NCI-H82 treated with DMSO at 0.1 percent for 48 hours (cell line): Measurements from ENCODE around the gene PGC.
"Not testable (repeated sequence)": the region's sequence is repeated elsewhere in the genome, so short reads cannot be mapped to it uniquely, and the experiment has no call there.

Experiments used
- DNase-seq: peaks from one replicate; lab custom pipeline; 2025; ENCODE audit not compliant: unreplicated experiment; lab: John Stamatoyannopoulos, UW

Gene PGC

DNA sequence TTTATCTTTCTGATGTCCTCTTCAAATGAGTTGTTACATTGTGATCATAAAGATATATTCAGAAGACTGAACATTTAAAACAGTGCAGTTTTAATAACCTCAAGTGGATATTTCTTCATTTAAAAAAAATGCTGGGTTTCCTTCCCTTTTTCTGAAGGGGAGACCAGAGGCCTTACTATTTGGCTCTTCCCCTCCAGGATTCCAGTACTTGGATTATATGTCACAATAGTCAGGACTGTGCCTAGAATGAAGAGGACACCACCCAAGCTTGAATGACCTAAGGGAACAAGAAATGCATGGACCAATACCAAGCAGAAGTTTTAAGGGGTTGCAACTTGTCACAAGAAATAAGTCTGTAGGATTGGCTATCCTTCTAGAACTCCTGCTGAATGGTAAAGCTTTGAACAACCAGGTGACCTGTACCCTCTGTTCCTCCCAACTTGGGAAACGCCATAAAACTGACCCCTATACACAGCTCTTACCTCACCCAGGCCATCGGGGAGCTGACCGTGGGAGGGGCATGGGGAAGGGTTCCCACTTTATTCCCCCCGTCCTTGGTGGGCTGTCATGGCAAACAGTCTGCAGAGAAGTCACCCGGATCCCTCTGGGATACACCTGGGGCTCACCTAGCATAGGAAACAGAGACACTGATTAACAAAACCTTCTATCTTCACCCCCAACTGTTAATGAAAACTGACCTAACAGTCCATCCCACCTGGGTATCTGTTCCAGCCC, 30.5 kb upstream of the PGC start:
- DNase-seq: no peak

DNA sequence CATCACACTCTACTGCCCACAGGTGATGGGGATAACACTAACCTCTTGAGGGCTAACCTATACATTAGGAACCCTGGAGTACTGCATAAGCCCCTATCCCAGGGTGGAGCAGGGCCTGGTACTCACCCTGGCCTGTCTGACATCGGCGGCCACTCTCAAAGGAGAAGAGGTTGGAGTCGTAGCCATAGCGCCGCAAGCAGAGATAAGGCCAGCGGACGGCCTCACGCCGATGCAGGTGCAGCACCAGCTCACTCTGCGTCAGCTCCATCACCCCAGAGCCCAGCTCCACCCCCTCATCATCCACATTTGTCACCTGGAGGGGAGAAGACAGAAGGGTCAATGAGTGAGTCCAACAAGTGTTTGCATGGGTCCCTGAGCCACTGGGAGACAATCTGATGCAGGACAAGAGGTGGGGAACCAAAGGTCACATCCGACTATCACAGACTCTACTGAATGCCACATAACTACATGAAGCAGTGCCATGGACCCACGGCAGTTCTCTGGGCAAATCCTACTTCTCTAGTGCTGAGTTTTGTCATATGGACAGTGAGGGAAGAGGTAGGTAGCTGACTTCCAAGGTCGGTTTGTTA, 28.2 kb upstream of the PGC start:
- no peak for DNase-seq

DNA sequence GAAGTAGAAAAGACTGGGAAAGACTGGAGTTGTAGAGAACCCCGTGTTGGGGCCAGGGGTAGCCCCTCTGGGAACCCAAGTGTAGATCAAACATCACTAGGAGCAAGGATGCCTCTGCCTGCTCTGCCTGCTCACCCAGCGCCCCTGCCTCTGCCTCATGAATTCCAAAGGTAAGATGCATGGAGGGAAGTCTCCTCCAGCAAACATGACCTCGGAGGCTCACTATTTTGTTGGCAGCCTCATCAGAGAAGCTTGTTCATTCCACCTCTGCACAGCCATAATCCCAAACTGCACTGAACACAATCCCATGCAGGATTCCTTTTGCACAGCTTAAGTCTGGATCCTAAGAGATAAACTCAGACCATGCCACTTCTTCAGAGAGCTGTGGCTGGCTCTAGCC, 27.6 kb upstream of the PGC start:
- no peak for DNase-seq

DNA sequence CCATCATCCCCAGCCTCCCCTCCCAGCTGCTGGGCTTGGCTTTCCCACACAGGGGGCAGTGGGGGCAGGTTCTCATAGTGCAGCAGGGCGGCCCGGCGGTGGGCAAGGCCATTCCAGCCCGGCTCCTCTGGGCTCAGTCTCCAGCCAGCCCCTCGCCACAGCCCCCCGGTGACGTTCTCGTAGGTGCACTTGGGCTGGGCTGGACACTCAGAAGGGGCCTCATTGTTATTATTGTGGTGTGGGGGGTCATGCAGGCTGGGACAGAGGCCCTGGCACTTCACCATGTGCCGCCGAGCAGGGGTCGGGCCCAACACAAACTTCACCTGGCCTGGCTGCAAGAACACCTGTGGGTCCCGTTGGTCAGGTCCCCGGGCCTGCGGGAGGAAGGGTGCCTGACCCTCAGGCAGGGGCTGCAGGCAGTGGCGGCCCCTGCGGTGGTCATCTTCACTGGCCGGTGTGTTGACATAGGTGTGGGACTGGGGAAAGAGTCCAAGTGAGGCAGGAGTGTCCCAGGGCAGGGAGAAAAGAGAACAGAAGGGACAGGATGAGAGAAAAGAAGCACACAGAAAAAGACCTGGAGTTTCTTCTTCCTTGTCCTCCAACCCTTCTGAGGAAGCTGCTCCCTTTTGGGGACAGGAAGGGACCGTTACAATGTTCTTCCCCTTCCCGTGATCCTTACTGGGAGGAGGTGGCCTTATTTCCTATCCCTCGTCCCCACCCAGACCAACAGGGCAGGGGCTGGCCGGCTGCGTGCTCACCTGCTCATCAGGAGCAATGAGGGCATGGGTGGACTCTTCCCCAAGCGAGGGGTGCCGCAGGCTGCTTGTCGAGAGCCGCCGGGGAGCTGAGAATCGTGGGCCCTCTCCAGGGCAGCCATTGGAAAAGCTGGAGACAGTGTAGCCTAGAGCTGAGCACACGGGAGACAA, 24.1 kb upstream of the PGC start:
- no peak for DNase-seq

DNA sequence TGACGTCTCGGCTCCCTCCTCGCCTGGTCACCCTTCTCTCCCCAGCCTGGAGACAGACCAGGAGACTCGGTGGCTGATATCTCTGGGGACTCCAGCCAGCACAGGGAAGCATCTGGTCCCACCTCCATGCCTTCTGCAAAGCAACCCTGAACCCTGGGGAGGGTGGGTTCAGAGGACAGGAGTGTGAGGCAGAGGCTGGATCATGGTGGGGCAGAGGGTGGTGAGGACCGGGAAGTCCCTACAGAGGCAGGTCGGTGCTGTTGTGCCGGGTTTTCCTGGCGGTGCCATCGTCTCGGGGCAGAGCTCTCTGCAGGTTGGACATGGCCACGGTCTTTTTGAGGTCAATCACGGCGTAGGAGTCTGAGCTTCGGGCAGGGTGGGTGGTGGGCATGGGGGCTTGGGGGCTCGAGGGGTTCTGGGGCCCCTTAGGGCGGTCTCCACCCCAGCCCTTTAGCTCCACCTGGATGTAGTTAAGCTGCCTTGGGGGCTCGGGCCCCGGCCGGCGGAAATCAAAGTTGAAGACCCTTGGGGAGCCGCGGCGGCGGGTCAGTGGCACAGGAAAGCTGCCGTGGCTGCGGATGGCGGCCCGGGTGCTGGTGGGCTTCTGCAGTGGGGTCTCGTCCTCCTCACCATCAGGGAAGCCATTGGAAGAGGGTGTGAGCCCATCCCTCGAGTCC, 23.3 kb upstream of the PGC start:
- no peak for DNase-seq

- no peak for DNase-seq
Measured at GRCh38 chr6:41769376-41769775, 22.2 kb upstream of the PGC start.

GRCh38 chr6:41768545-41769308, 21.5 kb upstream of the PGC start:
- DNase-seq: no peak

DNA sequence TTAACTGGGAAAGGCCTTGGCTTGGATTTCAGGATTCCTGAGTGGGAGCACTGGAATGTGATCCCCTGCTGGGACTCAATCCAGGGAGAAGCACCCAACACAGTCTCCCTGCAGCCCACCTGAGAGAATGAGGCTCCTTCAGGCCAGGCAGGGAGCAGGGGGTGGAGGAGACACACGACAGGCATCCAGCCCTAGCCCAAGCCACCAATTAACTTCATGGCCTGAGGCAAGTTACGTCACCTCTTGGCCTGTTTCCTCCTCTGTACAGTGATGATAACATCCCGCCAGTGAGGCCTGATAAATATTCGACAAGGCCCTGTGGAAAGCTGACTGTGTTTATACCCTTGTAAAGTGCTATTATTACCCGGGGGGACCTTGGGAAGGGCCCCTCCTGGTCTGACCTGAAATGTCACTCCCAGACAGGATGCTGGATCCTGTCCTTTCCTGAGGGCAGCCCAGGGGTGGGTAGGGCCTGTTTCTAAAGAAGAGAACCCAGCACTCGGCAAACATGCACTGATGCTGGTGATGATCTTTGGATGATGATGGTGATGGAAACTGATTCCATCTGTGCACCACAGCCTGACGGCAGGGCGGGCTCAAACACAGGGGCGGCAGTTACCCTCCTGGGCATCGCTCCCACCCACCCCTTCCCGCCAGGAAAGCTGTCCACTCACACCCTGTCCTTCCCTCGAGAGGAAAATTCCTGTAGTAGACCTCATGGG, 20.1 kb upstream of the PGC start:
- DNase-seq: no peak

DNA sequence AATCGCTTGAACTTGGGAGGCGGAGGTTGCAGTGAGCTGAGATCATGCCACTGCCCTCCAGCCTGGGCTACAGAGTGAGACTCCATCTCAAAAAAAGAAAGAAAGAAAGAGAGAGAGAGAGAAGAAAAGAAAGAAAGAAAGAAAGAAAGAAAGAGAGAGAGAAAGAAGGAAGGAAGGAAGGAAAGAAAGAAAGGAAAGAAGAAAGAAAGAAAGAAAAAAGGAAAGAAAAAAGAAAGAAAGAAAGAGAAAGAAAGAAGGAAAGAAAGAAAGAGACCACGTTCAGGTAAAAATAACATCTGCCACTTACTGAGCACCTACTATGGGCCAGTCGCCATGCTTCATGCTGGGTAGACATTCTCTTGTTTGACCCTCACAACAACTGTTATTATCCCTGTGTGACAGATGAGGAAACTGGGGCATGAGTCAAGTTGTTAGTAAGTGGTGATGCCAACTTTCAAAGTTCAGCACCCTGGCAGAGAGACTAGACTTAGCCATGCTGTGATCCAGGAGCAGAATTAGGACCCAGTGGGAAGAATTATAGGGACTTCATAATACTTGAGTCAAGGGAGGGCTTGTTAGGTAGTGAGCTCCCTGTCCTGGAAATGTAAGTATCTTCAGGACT, 19.0 kb upstream of the PGC start:
- not testable (repeated sequence) for DNase-seq

DNA sequence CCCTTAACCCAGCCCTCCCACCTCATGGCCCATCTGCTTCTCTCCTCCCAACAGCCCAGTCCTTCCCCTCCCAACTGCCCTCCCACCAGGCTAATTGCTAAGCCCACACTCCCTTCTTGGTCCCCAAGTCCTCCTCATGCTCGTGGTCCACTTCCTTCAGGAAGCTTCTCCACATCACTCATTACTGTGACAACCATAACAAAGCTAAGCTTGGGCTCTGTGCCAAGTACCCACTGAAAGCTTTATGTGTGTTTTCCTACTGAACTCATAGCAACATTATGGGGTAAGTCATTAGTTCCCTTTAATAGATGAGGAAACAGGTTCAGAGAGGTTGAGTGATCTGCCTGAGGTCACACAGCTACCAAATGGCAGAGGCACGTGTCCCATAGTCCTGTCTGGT, 16.3 kb upstream of the PGC start:
- DNase-seq: no peak

DNA sequence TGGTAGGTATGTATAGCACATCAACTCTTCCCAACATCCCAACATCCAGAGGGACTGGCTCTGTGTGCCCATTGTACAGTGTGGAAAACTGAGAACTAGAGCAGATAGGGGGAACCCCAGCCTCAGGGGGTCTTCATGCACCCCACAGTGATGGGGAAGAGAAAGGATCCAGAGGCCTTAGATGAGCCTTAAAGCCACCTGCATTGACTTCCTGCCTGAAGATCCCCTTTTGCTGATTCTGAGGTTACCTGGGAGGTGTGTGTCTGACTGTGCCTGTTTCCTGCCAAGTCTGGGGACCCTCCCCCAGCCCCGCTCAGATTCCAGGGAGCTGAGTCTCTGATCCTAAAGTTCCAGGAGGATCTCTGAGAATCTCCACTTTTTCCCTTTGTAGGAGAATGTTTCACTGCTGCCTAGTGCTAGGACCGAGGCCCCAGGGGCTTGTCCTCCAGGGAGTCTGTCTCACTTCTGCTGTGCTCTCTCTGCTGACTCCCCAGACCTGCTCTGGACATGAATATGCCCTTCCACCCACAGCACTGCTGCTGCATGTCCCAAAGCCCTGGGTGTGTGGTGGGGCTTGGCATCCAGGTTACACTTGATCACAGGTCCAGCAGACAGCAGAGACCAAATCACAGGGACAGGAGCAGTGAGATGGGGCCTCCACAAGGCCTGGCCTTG, 12.8 kb upstream of the PGC start:
- no peak for DNase-seq

- no peak for DNase-seq
Measured at GRCh38 chr6:41759106-41759904, 12.1 kb upstream of the PGC start.

DNA sequence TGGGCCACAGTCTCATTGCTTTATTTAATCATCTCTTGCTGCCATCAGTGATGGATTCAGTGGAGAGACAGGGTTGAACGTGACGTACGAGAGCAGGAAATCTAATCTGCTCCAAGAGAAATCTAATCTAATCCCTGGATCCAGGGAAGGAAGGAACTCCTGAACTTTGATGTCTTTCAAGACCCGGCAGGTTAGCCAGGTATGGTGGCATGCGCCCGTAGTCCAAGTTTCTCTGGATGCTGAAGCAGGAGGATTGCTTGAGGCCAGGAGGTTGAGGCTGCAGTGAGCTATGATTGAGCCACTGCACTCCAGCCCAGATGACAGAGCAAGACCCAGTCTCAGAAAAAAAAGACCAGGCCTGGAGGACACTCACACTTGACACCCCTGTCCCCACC, 11.4 kb upstream of the PGC start:
- DNase-seq: no peak

DNA sequence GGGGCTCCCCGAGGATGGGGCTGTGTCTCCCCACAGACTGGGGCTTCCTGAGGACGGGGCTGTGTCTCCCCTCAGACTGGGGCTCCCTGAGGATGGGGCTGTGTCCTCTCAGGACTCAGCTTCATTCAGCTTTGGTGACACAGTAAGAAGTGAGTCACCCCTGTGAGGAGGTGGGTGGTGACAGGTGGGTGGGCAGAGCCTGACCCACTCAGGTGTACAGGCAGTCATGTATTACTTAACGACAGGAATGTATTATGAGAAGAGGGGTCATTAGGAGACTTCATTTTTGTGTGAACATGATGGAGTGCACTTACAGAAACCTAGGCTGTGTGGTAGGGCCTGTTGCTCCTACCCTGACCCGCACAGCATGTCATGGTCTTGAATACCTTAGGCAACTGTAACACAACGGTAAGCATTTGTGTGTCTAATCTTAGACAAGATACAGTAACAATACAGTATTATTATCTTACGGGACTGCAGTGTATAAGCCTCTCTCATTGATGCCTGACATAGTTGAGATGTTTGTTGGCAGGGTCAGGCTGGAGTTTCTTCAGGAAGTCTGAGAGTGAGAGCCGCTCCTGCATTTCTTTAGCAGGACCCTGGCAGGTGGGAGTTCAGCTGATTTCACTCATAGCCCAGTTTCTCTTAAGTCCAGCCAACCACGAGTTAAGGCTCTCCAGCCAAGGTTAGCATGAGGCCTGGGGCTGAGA, 10.9 kb upstream of the PGC start:
- DNase-seq: no peak

DNA sequence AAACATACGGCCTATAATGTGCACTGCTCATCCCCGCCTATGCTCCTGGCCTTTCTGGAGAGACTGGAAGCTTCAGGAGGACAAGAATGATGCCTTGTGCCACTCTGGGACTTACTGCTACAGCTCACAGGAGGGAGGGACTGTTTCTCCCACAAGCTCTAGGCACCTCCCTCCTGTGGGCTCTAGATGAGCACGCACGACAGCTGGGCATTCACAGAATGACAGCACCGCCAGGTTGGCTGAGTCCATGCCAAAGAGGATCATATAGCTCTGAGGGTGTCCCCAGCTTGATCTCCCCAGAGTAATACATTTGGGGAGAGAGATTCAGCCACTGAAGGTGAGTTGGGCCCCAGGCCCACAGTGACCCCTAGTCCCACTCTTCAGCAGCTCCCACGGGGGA, 10.1 kb upstream of the PGC start:
- no peak for DNase-seq

DNA sequence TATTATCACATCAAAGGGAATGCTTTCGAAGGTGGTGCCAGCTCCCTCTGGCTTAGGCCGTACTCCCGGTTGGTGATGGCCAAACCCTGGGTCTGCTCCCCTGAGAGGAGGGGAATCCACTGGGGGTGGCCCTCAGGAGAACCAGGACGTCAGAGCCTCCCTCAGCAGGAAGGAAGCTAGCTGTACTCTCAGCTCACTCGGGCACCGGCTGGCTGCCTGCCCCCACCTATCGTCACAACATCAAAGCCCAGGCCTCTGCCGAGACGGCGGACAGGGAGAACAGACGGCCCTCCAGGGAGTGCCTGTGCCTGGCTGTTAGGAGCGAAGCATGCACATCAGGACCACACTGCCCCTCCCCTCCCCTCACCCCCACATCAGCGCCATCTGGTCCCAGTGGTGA, 9.2 kb upstream of the PGC start:
- DNase-seq: no peak

DNA sequence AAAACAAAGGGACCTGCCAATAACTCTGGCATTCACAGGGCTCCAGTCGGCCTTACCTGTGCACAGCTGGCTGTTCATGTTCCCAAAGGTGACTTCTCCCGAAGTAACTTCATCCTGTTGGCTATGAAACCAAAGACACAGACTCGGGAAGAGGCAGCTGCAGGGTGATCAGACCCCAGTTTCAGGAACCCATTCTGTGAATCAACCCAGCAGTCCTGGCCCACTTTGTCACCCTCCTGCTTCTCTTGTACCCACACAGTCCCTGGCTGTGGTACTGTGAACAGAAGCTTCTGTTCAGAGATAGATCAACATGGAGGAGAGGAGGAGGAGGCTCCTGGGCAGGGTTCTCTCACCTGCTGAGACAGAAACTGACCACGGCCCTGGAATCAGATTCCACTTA, 8.7 kb upstream of the PGC start:
- DNase-seq: no peak

GRCh38 chr6:41750374-41750773, 3.2 kb upstream of the PGC start:
- DNase-seq: no peak
